GM12865 (cell line): ENCODE measurements around the gene ZMIZ1.
"Not testable (repeated sequence)": the region's sequence is repeated elsewhere in the genome, so short reads cannot be mapped to it uniquely, and the experiment has no call there.

ENCODE experiments used
- DNase-seq: peaks from one replicate; pipeline ENCODE4 v3.0.0; 2010; ENCODE audit warnings: low read depth
- H3K4me3 ChIP-seq: 2 replicates; pipeline ENCODE4 v1.5.1; 2011; ENCODE audit warnings: mild to moderate bottlenecking, low read depth, low read length, control low read depth
- CTCF ChIP-seq: IDR thresholded peaks from 2 replicates; pipeline ENCODE4 v1.5.1; 2011; ENCODE audit warnings: low read length, control low read depth, low read depth, inconsistent platforms; ENCODE audit not compliant: insufficient read depth; ENCODE audit errors: missing control alignments

ZMIZ1 gene

GRCh38 chr10:79272353-79272752 lies 203.6 kb downstream of the ZMIZ1 start:
- TF ChIP-seq CTCF, result no peak
- H3K4me3 ChIP-seq, result no peak overlapping the region
- no peak for DNase-seq

GRCh38 chr10:79273604-79274003 lies 204.8 kb downstream of the ZMIZ1 start:
- no peak overlapping the region for H3K4me3 ChIP-seq
- no peak for DNase-seq
- TF ChIP-seq CTCF, result no peak

GRCh38 chr10:79274279-79275104 lies 205.7 kb downstream of the ZMIZ1 start:
- H3K4me3 ChIP-seq, result no peak overlapping the region
- no peak for DNase-seq
- no peak for TF ChIP-seq CTCF

GRCh38 chr10:79275105-79275430 lies 206.3 kb downstream of the ZMIZ1 start:
- no peak overlapping the region for H3K4me3 ChIP-seq
- DNase-seq, result no peak
- no peak for TF ChIP-seq CTCF

GRCh38 chr10:79275431-79275851 lies 206.7 kb downstream of the ZMIZ1 start:
- TF ChIP-seq CTCF, result no peak
- DNase-seq, result no peak
- no peak overlapping the region for H3K4me3 ChIP-seq

GRCh38 chr10:79277579-79278269 lies 209.0 kb downstream of the ZMIZ1 start:
- TF ChIP-seq CTCF, result no peak
- H3K4me3 ChIP-seq, result no peak overlapping the region
- no peak for DNase-seq

GRCh38 chr10:79279047-79279446 lies 210.3 kb downstream of the ZMIZ1 start:
- H3K4me3 ChIP-seq, DNase-seq: not testable (repeated sequence)
